Activated T-cell treated with anti-CD3 and anti-CD28 coated beads for 24 hours (primary cell): Measurements from ENCODE around the gene EP300.
"Not testable (repeated sequence)": the region's sequence is repeated elsewhere in the genome, so short reads cannot be mapped to it uniquely, and the experiment has no call there.

Experiments used
- DNase-seq: peaks from one replicate; pipeline ENCODE4 v3.0.0-alpha.2; 2020; ENCODE audit warnings: low read depth

EP300 gene

DNA sequence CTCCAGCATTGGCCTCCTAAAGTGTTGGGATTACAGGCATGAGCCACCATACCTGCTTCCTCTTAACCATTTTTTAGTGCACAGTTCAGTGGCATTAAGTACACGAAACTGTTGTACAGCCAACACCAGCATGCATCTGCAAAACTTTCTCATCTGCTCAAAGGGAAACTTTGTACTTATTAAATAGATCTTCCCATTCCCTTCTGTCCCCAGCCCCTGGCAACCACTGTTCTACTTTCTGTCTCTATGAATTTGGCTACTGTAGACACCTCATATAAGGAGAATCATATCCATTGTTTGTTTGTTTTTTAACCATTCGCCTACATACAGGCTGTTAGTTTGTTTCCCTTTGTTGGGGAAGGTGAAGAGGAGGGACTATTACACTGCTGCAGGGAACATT is 6.5 kb upstream of the EP300 start:
- DNase-seq = no peak

DNA sequence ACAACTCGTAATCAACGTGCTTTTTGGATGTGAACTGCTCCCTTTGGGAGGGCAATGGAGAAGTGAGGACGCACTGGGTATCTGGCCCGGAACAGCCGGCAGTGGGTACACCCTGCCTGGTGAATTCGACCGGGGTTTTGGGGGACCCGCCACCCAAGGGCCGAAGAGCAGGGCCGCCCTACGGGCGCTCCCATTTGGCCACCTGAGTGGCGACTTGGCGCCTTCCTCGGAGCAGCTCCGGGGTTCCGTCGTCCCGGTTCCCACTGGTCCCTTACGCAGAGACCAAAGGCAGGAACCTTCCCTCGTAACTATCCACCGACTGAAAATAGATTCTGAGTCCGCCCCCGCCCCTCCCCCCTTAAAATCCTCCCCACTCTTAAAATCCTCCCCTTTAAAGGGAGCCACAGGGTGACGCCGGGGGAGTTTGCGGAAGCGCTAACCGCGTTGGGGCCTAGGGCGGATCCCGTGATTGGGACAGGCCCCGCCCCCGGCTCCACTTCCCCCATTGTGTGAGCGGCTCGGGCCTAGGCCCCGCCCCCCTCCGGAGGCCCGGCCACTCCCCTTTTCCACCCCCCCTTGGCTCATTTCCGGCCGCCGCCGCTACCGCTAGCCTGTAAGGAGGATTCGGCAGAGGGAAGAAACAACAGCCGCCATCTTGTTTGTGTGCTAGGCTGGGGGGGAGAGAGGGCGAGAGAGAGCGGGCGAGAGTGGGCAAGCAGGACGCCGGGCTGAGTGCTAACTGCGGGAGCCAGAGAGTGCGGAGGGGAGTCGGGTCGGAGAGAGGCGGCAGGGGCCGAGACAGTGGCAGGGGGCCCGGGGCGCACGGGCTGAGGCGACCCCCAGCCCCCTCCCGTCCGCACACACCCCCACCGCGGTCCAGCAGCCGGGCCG is 1.0 kb upstream of the EP300 start:
- DNase-seq = peak; percentile 99

DNA sequence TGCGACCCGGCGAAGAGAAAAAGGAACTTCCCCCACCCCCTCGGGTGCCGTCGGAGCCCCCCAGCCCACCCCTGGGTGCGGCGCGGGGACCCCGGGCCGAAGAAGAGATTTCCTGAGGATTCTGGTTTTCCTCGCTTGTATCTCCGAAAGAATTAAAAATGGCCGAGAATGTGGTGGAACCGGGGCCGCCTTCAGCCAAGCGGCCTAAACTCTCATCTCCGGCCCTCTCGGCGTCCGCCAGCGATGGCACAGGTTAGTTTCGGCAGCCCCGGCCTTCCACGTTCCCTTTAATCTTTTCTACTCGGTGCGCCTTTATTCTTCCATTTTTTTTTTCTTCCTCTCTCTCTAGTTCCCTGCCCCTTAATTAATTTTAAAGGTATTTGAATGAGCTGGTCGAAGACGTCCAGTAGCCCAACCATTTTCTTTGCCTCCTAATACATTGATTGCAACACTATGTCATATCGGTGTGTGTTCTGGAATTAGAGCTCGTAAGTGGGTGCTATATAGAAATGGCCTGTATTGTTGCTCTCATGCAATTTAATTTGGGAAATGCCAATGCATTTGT is 537 bp downstream of the EP300 start:
- DNase-seq = no peak

DNA sequence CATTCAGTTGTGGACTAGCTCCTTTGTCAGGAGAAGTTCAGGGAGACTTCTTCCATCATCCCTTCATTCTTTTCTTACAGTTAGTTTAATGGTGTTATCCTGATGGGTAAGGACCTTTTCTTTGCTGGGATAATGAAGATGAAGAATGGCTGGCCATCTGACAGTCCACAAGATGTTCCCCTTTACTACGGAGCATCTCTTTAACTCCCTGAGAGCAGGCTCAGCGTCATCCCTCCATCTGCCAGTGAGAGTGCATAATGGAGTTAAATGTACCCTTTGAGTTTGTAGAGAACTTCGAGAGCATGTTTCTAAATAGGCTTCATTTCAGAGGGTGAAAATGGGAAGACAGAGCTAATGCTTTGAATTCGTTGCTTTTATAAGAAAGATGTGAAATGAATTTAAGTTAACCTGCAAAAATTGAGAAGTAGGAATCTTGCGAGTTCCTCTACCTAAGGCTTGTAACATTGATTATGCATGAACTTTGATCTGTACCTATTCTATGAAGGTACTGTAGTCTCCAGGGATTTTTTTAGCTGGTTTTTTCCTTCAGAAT is 1.7 kb downstream of the EP300 start:
- DNase-seq = no peak

DNA sequence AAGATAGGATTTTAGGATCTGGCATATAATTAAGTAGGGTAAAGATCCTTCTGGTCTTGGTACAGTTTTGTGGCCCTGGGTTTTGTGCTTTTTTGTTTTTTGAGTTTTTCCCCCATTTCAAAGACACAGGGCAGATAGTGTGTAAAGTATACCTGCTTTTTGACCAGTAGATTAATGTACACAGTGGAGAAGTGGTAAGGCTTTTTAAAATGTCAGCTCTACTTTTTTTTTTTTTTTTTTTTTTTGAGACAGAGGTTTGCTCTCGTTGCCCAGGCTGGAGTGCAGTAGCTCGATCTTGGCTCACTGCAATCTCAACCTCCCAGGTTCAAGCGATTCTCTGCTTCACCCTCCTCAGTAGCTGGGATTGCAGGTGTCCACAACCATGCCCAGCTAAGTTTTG is 4.0 kb downstream of the EP300 start:
- no peak for DNase-seq

DNA sequence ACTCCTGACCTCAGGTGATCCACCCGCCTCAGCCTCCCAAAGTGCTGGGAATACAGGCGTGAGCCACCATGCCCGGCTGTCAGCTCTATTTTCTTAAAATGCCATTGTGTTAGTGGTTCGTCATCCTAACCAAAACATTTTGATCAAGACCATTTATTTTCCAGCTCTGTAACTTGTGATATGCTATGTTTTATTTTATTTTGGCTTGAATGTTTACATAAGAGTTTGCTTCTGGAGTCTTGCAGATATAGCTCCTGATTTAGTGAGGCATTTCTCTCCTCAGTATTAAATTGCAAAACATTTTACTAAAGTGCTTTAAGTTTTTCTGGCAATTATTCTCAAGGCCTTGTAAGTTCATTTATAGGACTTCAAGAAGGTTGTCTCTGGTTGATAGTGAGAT is 4.4 kb downstream of the EP300 start:
- DNase-seq = no peak

DNA sequence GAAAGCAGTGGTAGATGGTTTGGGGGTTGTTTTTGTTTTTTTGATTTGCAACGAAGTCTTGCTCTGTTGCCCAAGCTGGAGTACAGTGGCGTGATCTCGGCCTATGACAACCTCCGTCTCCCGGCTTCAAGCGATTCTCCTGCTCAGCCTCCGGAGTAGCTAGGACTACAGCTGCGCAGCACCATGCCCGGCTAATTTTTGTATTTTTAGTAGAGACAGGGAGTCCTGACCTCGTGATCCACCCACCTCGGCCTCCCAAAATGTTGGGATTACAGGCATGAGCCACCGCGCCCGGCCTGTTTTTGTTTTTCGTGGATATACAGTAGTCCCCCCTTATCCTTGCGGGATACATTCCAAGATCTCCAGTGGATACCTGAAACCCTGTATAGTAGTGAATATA is 6.6 kb downstream of the EP300 start:
- DNase-seq = no peak

DNA sequence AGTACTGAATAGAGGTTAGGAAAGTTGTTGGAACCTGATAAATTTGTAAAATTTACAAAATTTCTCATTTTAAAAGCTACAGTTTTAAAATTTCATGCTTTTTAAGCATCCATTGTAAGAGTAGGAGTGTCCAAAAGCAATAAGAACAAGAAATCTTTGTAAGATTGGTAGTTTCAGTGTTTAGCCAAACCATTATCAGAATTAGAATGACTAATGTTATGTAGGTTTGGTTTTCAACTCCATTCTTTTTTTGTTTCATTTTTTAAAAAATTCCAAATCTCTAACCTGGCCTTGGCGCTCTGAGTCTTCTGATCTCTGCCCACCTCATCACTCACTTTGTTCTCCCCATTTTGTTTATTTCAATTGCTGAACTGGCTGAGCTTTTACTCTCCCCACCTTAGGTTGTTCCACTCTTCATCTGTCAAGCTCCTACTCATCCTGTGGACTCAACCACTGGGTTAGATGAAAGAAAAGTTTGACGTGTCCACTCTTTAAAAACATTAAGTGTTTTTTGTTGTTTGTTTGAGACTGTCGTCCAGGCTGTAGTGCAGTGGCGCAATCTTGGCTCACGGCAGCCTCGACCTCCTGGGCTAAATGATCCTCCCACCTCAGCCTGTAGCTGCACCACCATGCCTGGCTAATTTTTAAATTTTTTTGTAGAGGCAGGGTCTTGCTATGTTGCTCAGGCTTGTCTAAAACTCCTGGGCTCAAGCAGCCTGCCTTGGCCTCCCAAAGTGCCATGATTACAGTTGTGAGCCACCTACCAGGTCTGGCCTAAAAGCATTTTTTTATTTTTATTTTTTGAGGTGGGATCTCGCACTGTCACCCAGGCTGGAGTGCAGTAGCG is 14.0 kb downstream of the EP300 start:
- DNase-seq = no peak

DNA sequence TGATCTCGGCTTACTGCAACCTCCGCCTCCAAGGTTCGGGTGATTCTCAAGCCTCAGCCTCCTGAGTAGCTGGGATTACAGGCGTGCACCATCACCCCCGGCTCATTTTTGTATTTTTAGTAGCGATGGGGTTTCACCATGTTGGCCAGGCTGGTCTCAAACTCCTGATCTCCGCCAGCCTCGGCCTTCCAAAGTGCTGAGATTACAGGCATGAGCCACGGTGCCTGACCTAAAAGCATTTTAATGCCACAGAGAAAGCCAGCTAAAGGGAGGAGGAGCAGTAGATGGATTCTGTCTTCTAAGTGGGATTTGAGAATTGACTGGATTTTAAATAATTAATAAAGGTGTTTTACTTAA is 14.6 kb downstream of the EP300 start:
- not testable (repeated sequence) for DNase-seq

DNA sequence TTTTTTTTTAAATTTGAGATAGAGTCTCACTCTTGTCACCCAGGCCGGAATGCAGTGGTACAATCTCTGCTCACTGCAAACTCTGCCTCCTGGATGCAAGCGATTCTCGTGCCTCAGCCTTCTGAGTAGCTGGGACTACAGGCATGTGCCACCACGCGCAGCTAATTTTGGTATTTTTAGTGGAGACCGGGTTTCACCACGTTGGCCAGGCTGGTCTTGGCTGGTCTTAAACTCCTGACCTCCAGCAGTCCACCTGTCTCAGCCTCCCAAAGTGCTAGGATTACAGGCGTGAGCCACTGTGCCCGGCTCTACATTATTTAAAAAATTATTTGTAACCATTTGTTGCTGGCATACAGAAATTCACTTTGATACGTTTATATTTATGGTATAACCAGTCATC is 18.6 kb downstream of the EP300 start:
- no peak for DNase-seq

DNA sequence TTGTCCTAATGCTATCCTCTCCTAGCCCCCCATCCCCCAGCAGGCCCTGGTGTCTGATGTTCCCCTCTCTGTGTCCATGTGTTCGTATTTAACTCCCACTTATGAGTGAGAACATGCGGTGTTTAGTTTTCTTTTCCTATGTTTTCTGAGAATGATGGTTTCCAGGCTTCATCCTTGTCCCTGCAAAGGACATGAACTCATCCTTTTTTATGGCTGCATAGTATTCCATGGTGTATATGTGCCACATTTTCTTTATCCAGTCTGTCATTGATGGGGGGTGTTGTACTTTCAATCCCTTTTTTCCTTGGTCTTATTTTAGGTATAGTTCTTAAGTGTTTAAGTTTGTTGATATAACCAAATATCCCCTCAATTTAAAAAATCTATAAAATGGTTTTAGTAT is 23.9 kb downstream of the EP300 start:
- DNase-seq = no peak

DNA sequence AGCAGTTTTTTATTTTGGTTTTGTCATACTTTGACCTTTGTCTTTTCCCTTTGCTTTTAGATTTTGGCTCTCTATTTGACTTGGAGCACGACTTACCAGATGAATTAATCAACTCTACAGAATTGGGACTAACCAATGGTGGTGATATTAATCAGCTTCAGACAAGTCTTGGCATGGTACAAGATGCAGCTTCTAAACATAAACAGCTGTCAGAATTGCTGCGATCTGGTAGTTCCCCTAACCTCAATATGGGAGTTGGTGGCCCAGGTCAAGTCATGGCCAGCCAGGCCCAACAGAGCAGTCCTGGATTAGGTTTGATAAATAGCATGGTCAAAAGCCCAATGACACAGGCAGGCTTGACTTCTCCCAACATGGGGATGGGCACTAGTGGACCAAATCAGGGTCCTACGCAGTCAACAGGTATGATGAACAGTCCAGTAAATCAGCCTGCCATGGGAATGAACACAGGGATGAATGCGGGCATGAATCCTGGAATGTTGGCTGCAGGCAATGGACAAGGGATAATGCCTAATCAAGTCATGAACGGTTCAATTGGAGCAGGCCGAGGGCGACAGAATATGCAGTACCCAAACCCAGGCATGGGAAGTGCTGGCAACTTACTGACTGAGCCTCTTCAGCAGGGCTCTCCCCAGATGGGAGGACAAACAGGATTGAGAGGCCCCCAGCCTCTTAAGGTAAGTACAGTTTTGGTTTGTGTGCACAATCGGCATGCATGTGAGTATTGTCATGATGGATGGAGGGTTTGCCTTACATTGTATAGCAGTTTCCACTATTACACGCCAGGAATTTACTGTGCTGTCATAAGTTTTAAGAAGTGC is 25.0 kb downstream of the EP300 start:
- DNase-seq = no peak

DNA sequence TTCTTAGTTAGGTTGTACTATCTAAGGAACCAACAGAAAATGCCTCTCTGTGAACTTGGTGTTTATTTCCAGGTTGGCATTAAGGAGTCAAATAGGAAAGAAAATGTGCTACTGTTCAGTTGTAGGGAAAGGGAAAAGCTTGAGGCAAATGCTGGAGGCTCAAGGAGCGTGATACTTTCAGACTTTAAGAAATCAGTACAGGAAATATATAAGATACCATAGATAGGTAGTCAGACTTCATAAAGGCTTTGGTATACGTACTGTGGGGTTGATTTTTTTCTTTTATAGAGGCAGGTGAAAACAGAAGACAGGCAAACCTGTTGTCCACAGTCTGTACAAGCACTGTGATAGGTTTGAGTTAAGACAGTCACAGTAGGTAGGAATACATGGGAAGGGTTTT is 30.8 kb downstream of the EP300 start:
- no peak for DNase-seq

DNA sequence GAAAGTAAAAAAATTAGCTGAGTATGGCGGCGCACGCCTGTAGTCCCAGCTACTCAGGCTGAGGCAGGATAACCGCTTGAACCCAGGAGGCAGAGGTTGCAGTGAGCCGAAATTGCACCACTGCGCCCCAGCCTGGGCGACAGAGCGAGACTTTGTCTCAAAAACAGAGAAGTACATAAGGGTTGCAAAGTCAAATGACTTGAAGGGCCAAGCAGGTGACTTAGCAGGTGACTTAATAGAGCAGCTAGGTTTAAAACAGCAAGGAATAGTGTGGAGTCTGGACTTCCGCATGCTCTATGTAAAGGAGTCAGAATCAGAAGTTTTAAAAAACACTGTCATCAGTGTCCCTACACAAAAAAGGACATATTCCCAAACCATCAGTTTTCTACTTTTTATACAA is 31.7 kb downstream of the EP300 start:
- no peak for DNase-seq

DNA sequence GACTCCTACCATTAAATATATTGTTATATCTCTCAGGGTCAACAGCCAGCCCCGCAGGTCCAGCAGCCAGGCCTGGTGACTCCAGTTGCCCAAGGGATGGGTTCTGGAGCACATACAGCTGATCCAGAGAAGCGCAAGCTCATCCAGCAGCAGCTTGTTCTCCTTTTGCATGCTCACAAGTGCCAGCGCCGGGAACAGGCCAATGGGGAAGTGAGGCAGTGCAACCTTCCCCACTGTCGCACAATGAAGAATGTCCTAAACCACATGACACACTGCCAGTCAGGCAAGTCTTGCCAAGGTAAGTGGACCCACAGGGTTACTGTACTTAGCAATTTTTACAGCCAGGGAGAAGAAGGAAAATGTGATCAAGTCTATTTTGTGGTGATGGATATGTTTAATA is 35.1 kb downstream of the EP300 start:
- no peak for DNase-seq

DNA sequence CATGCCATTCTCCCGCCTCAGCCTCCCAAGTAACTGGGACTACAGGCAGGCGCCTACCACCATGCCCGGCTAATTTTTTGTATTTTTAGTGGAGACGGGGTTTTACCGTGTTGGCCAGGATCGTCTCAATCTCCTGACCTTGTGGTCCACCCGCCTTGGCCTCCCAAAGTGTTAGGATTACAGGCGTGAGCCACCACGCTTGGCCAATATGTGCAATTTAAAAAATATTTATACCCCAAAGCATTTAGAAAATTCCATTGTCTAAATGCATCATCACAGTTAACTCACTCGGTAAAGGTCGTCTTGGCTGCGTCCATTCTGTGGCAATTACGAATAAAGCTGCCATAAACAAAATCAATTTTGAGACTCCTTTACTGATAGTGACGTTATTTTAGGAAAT is 36.2 kb downstream of the EP300 start:
- DNase-seq = no peak

DNA sequence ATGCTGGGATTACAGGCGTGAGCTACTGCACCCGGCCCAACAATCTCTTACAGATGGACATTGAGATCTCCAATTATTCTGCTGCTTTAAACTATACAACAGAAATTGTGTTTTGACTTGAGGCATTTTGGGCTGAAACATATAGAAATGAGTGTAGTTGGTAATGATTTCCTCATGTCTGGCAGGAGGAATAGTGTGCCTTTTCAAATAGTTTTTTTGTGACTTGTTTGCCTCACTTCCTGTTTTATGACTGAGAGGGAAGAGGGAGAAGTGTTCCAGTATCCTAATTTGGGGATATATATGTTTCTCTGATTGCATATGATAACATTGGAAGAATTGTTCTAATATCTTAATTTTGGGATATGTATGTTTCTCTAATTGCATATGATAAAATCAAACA is 40.2 kb downstream of the EP300 start:
- no peak for DNase-seq

DNA sequence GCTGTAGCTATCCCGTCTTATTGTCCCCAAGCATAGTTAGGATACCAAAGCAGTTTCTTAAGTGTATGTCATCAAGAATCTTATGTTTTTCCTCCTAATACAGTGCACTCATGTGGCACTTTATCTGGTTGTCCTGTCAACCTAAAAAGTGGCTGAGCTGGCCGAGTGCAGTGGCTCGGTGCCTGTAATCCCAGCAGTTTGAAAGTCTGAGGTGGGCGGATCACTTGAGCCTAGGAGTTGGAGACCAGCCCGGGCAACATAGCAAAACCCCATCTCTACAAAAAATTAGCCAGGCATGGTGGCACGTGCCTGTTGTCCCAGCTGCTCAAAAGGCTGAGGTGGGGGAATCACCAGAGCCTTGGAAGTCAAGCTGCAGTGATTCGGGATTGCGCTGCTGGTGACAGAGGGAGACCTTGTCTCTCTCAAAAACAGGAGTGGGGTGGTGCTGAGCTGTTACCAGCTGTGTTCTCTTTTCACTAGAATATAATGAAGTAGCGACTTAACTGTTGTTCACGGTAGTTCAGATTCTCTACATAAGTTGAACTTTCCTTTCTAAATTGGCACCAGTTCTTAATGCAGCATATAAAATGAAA is 48.1 kb downstream of the EP300 start:
- DNase-seq = no peak

DNA sequence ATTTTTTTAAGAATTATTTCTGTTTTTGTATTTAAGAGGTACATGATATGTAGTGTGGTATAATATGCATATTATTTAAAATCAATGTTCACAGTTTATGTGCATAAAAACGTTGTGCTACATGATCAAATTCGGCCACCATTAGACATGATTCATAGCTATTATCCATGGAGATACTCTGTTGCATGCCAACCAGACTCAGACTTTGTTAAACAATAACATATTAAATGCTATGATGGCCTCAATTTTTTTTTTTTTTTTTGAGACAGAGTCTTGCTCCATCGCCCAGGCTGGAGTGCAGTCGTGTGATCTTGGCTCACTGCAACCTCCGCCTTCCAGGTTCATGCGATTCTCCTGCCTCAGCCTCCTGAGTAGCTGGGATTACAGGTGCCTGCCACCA is 53.5 kb downstream of the EP300 start:
- not testable (repeated sequence) for DNase-seq

DNA sequence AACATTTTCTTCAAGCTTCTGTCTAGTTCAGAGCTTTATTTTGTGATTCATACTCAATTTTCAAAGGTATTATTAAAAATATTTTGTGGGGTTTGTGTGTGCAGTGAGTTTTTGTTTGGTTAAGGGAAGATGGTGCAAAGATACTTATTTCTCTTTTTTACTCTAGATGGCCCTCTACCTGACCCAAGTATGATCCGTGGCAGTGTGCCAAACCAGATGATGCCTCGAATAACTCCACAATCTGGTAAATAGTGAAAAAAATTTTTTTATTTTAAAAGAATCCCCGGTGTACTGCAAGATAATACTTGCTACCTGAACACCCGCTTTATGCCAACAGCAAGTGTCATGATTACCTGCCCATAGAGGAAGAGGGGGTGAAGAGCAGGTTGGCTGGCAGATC is 54.2 kb downstream of the EP300 start:
- DNase-seq = no peak

DNA sequence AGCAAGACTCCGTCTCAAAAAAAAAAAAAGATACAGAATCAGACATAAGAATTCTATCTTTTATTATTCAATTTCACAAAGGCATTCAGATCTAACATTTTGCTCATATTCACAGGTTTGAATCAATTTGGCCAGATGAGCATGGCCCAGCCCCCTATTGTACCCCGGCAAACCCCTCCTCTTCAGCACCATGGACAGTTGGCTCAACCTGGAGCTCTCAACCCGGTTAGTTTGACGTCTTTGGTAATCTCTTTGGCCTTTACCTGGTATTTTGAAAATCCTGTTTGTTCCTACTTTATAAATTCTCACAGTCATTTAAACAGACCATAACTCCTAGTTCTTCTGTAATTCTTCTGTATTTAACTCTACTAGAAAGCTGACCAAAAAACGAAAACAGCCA is 55.3 kb downstream of the EP300 start:
- no peak for DNase-seq

DNA sequence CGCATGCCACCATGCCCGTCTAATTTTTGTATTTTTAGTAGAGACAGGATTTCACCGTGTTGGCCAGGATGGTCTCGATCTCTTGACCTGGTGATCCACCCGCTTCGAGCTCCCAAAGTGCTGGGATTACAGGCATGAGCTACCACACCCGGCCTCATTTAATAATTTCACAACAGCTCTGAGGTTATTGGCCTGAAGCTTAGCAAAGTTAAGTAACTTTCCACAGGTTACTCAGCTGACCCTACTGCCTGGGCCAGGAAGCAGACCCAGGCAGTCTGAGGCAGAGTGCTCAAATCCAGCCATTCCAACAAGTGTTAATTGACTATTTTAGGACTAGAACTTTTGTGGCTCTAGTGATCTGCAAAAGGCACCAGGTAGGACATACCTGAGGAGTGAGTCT is 60.5 kb downstream of the EP300 start:
- DNase-seq = no peak
